GM12878 (cell line): ENCODE results near the gene LEUTX.

Source experiments
- BHLHE40 ChIP-seq, 2 experiments: fragments of 450-650 bp in 1 of 2; IDR thresholded peaks; 2 replicates each; pipeline ENCODE4 v1.6.1; 2011 to 2017; ENCODE audit warnings: low read depth in 2 of 2, borderline replicate concordance in 1 of 2, improper control_type of control experiment in 1 of 2, low read length in 1 of 2, mild to moderate bottlenecking in 1 of 2
- CTCF ChIP-seq, 3 experiments: IDR thresholded peaks in 2 of 3; conservative IDR thresholded peaks in 1 of 3; 2 replicates each; pipeline ENCODE4 v1.5.1; 2011; ENCODE audit warnings: low read depth in 3 of 3, low read length in 3 of 3, mild to moderate bottlenecking in 3 of 3, control low read depth in 2 of 3, moderate library complexity in 2 of 3, inconsistent platforms in 1 of 3, mixed read lengths in 1 of 3; ENCODE audit not compliant: control insufficient read depth in 2 of 3, insufficient read depth in 1 of 3; ENCODE audit errors: extremely low read depth in 1 of 3
- EZH2 ChIP-seq: IDR thresholded peaks from 2 replicates; pipeline ENCODE4 v1.6.1; 2012; ENCODE audit warnings: low read depth, mild to moderate bottlenecking, control low read depth, inconsistent platforms, low read length, borderline replicate concordance; ENCODE audit not compliant: control insufficient read depth
- MEF2A ChIP-seq: IDR thresholded peaks from 2 replicates; pipeline ENCODE4 v1.6.1; 2011; ENCODE audit warnings: low read depth, mild to moderate bottlenecking, low read length, moderate library complexity; ENCODE audit not compliant: insufficient read depth
- POLR2A ChIP-seq: IDR thresholded peaks from 2 replicates; pipeline ENCODE4 v1.6.1; 2011; ENCODE audit warnings: low read depth, mild to moderate bottlenecking, low read length
- POLR2AphosphoS2 ChIP-seq: IDR thresholded peaks from 2 replicates; pipeline ENCODE4 v1.6.1; 2011; ENCODE audit warnings: low read depth, mild to moderate bottlenecking, low read length, improper control_type of control experiment, moderate library complexity
- REST ChIP-seq: IDR thresholded peaks from 2 replicates; pipeline ENCODE4 v1.6.1; 2012; ENCODE audit warnings: mild to moderate bottlenecking, low read depth, low read length
- RFX5 ChIP-seq: IDR thresholded peaks from 2 replicates; pipeline ENCODE4 v1.6.1; 2011; ENCODE audit warnings: low read depth, low read length, improper control_type of control experiment
- SMARCA5 ChIP-seq: fragments of 450-650 bp; IDR thresholded peaks from 2 replicates; pipeline ENCODE4 v1.6.1; 2017; ENCODE audit warnings: mild to moderate bottlenecking
- TCF12 ChIP-seq: IDR thresholded peaks from 2 replicates; pipeline ENCODE4 v1.6.1; 2011; ENCODE audit warnings: low read depth, mild to moderate bottlenecking, low read length
- ZNF274 ChIP-seq: IDR thresholded peaks from one replicate; pipeline ENCODE4 v1.8.0; 2011; ENCODE audit not compliant: insufficient read length, insufficient read depth

- TF ChIP-seq MEF2A (no peak), POLR2A (no peak), BHLHE40 (IDR thresholded peaks at IDR 0.05; ENCODE audit: borderline replicate concordance in 1 of 2, low read depth in 2 of 2, low read length in 1 of 2) (no peak), RFX5 (no peak), POLR2AphosphoS2 (no peak), CTCF (IDR thresholded peaks at IDR 0.05 in 2 of 3, conservative IDR thresholded peaks at IDR 0.05 in 1 of 3; ENCODE audit: control insufficient read depth in 2 of 3, extremely low read depth in 1 of 3, insufficient read depth in 1 of 3, low read depth in 3 of 3, low read length in 3 of 3) (no peak), ZNF274 (no peak), REST (no peak), TCF12 (no peak), EZH2 (no peak), SMARCA5 (no peak)
Observed at GRCh38 chr19:39731685-39732084, 47.0 kb upstream of the LEUTX start.
